ENCODE data around the gene POLR3C. TPM values are rescaled to one million over a fixed set of nuclear protein-coding genes. Genes with fewer than 3 reads are reported as not detected.

POLR3C gene
- total RNA-seq, 3 donors from 2014 or later (not counting 1 experiment from before 2014, with no cell fraction given), result 26.4 to 37.2 (median 27.5) TPM

- peaks cover 12 to 13% of the 10 kb centered on the region in 2 donors for H3K27me3 Mint-ChIP-seq (ENCODE audit: low read depth in 2 of 2)
- no peaks in the 10 kb centered on the region for H3K36me3 Mint-ChIP-seq
- no peaks in the 10 kb centered on the region for H3K4me1 ChIP-seq (ENCODE audit: control insufficient read depth, insufficient read depth, low read length)
- no peaks in the 10 kb centered on the region for H3K9me3 Mint-ChIP-seq
- intact Hi-C loops (cut with micrococcal nuclease), result no loop called here
- DNase-seq (no peak), ATAC-seq (no peak)
- H3K4me1 Mint-ChIP-seq, result peaks cover 0 to 1% of the 10 kb centered on the region in 2 donors
- TF ChIP-seq CTCF (IDR thresholded peaks at IDR 0.05), result no peak
- WGBS (ENCODE audit: insufficient coverage), result 92% methylated on average over 7 of the region's 7 CpGs
- H3K9me3 ChIP-seq (ENCODE audit: control insufficient read depth, insufficient read depth, low read length), result no peaks in the 10 kb centered on the region
- no peak overlapping the region for H3K27ac Mint-ChIP-seq
- no peaks in the 10 kb centered on the region for H3K36me3 ChIP-seq (ENCODE audit: control insufficient read depth, insufficient read depth, low read length)
- H3K4me3 ChIP-seq (ENCODE audit: low read length), result no peak overlapping the region
- no peak overlapping the region for H3K27ac ChIP-seq (ENCODE audit: low read length)
- no peak overlapping the region for H3K4me3 Mint-ChIP-seq
- H3K27me3 ChIP-seq (ENCODE audit: control insufficient read depth, insufficient read depth, low read length), result peaks cover 3% of the 10 kb centered on the region
These were observed 54.0 kb downstream of the POLR3C start for GRCh38 chr1:145877923-145878486.

GRCh38 chr1:145878724-145879123 is 54.7 kb downstream of the POLR3C start:
- peaks cover 6 to 14% of the 10 kb centered on the region in 2 donors for H3K27me3 Mint-ChIP-seq (ENCODE audit: low read depth in 2 of 2)
- TF ChIP-seq CTCF (IDR thresholded peaks at IDR 0.05), result no peak
- H3K36me3 Mint-ChIP-seq, result no peaks in the 10 kb centered on the region
- ATAC-seq (no peak), DNase-seq (no peak)
- intact Hi-C loops (cut with micrococcal nuclease), result no loop called here
- Histone ChIP-seq H3K9me3 (ENCODE audit: control insufficient read depth, insufficient read depth, low read length) (no peaks in the 10 kb centered on the region), H3K27me3 (ENCODE audit: control insufficient read depth, insufficient read depth, low read length) (peaks cover 3% of the 10 kb centered on the region), H3K4me3 (ENCODE audit: low read length) (no peak overlapping the region), H3K4me1 (ENCODE audit: control insufficient read depth, insufficient read depth, low read length) (no peaks in the 10 kb centered on the region), H3K36me3 (ENCODE audit: control insufficient read depth, insufficient read depth, low read length) (no peaks in the 10 kb centered on the region), H3K27ac (ENCODE audit: low read length) (no peak overlapping the region)
- WGBS (ENCODE audit: insufficient coverage), result 100% methylated on average over 1 of the region's 2 CpGs
- H3K9me3 Mint-ChIP-seq, result no peaks in the 10 kb centered on the region
- no peak overlapping the region for H3K27ac Mint-ChIP-seq
- no peak overlapping the region for H3K4me3 Mint-ChIP-seq
- H3K4me1 Mint-ChIP-seq, result no peaks in the 10 kb centered on the region

- Mint-ChIP-seq H3K9me3 (no peaks in the 10 kb centered on the region), H3K27ac (no peak overlapping the region)
These were observed 55.8 kb downstream of the POLR3C start for GRCh38 chr1:145879775-145880174.

More at GRCh38 chr1:145879775-145880174, 55.8 kb downstream of the POLR3C start:
- no peaks in the 10 kb centered on the region for H3K4me1 ChIP-seq (ENCODE audit: control insufficient read depth, insufficient read depth, low read length)
- no peak for ATAC-seq
- Mint-ChIP-seq H3K27me3 (ENCODE audit: low read depth in 2 of 2) (peaks cover 8 to 18% of the 10 kb centered on the region in 2 donors), H3K4me3 (no peak overlapping the region), H3K36me3 (no peaks in the 10 kb centered on the region), H3K4me1 (peaks cover 0 to 3% of the 10 kb centered on the region in 2 donors)
- DNase-seq, result no peak
- no peak overlapping the region for H3K27ac ChIP-seq (ENCODE audit: low read length)
- no peaks in the 10 kb centered on the region for H3K9me3 ChIP-seq (ENCODE audit: control insufficient read depth, insufficient read depth, low read length)
- no peak for TF ChIP-seq CTCF (IDR thresholded peaks at IDR 0.05)
- H3K36me3 ChIP-seq (ENCODE audit: control insufficient read depth, insufficient read depth, low read length), result no peaks in the 10 kb centered on the region
- H3K4me3 ChIP-seq (ENCODE audit: low read length), result no peak overlapping the region
- WGBS (ENCODE audit: insufficient coverage), result 77% methylated on average over 3 of the region's 5 CpGs
- H3K27me3 ChIP-seq (ENCODE audit: control insufficient read depth, insufficient read depth, low read length), result peaks cover 8% of the 10 kb centered on the region
- intact Hi-C loops (cut with micrococcal nuclease), result no loop called here
